MM.1S (cell line): ENCODE results near the gene MAP3K13.

Experiments
- DNase-seq: peaks from one replicate; pipeline ENCODE4 v3.0.0-alpha.2; 2015
- H2AFZ ChIP-seq: fragments of 300-600 bp; sonication (generic); 2 replicates; pipeline ENCODE4 v1.6.0; 2016; ENCODE audit warnings: antibody characterized with exemption, low read length
- H3F3A ChIP-seq: fragments of 300-600 bp; sonication (generic); 2 replicates; pipeline ENCODE4 v1.6.1; 2016; ENCODE audit warnings: mild to moderate bottlenecking, antibody characterized with exemption, low read length, moderate library complexity, mixed read lengths; ENCODE audit not compliant: insufficient read depth
- H3K27ac ChIP-seq: fragments of 300-600 bp; sonication (generic); 2 replicates; pipeline ENCODE4 v1.5.1; 2016; ENCODE audit warnings: mild to moderate bottlenecking, low read length
- H3K27me3 ChIP-seq: fragments of 300-600 bp; sonication (generic); replicated peaks from 2 replicates; pipeline ENCODE4 v1.6.0; 2016; ENCODE audit warnings: low read length; ENCODE audit not compliant: insufficient read depth
- H3K36me3 ChIP-seq: fragments of 300-600 bp; sonication (generic); replicated peaks from 2 replicates; pipeline ENCODE4 v1.6.1; 2016; ENCODE audit warnings: mild to moderate bottlenecking, low read length, mixed read lengths; ENCODE audit not compliant: insufficient read depth
- H3K4me1 ChIP-seq: fragments of 300-600 bp; sonication (generic); 2 replicates; pipeline ENCODE4 v1.6.1; 2016; ENCODE audit warnings: low read length, mixed read lengths
- H3K4me2 ChIP-seq: fragments of 300-600 bp; sonication (generic); 2 replicates; pipeline ENCODE4 v1.6.0; 2016; ENCODE audit warnings: low read depth, low read length
- H3K4me3 ChIP-seq: fragments of 300-600 bp; sonication (generic); 2 replicates; pipeline ENCODE4 v1.5.1; 2016; ENCODE audit warnings: low read length, mixed read lengths
- H3K79me2 ChIP-seq: fragments of 300-600 bp; sonication (generic); 2 replicates; pipeline ENCODE4 v1.6.1; 2016; ENCODE audit warnings: mixed run types, low read length, mixed read lengths
- H3K9ac ChIP-seq: fragments of 300-600 bp; sonication (generic); 2 replicates; pipeline ENCODE4 v1.6.1; 2016; ENCODE audit warnings: low read length, mixed read lengths
- H3K9me2 ChIP-seq: fragments of 300-600 bp; sonication (generic); replicated peaks from 2 replicates; pipeline ENCODE4 v1.6.1; 2016; ENCODE audit warnings: mild to moderate bottlenecking, low read length, mixed read lengths; ENCODE audit not compliant: insufficient read depth
- H3K9me3 ChIP-seq: fragments of 300-600 bp; sonication (generic); replicated peaks from 2 replicates; pipeline ENCODE4 v1.6.1; 2016; ENCODE audit warnings: mild to moderate bottlenecking, low read length, mixed read lengths; ENCODE audit not compliant: insufficient read depth
- H4K20me1 ChIP-seq: fragments of 300-600 bp; sonication (generic); 2 replicates; pipeline ENCODE4 v1.6.1; 2016; ENCODE audit warnings: mild to moderate bottlenecking, low read length, moderate library complexity, mixed read lengths; ENCODE audit not compliant: insufficient read depth
- EZH2 ChIP-seq: fragments of 300-600 bp; sonication (generic); optimal IDR thresholded peaks from 2 replicates; pipeline ENCODE3; 2017; ENCODE audit warnings: low read depth, mild to moderate bottlenecking, antibody characterized with exemption, low read length, mixed read lengths
- EZH2phosphoT487 ChIP-seq: fragments of 300-600 bp; sonication (generic); IDR thresholded peaks from 2 replicates; pipeline ENCODE4 v1.6.1; 2018; ENCODE audit warnings: antibody characterized with exemption, low read length
- TF ChIP-seq, protein P1 (sequence below): fragments of 300-600 bp; sonication (generic); IDR thresholded peaks from 2 replicates; pipeline ENCODE4 v1.5.1; 2016; ENCODE audit warnings: antibody characterized with exemption, low read length, mixed read lengths

Gene MAP3K13

GRCh38 chr3:185479373-185479945 is 116.5 kb downstream of the MAP3K13 start:
- H3K9me3 ChIP-seq: no peaks in the 10 kb centered on the region
- no peak overlapping the region for H3K4me3 ChIP-seq
- peaks cover 11% of the 10 kb centered on the region for H3K36me3 ChIP-seq
- H3K9me2 ChIP-seq: no peaks in the 10 kb centered on the region
- H3K79me2 ChIP-seq: no peaks in the 10 kb centered on the region
- H2AFZ ChIP-seq: no peak overlapping the region
- peaks cover 23% of the 10 kb centered on the region for H3K4me1 ChIP-seq
- no peak overlapping the region for H3K9ac ChIP-seq
- no peaks in the 10 kb centered on the region for H4K20me1 ChIP-seq
- no peaks in the 10 kb centered on the region for H3K27me3 ChIP-seq
- DNase-seq: peak; percentile 53
- H3K4me2 ChIP-seq: no peak overlapping the region
- peak overlapping the region; percentile 14; the same call in 1 of the 2 replicates for H3K27ac ChIP-seq
- TF ChIP-seq EZH2phosphoT487: no peak
- TF ChIP-seq, protein P1, sequence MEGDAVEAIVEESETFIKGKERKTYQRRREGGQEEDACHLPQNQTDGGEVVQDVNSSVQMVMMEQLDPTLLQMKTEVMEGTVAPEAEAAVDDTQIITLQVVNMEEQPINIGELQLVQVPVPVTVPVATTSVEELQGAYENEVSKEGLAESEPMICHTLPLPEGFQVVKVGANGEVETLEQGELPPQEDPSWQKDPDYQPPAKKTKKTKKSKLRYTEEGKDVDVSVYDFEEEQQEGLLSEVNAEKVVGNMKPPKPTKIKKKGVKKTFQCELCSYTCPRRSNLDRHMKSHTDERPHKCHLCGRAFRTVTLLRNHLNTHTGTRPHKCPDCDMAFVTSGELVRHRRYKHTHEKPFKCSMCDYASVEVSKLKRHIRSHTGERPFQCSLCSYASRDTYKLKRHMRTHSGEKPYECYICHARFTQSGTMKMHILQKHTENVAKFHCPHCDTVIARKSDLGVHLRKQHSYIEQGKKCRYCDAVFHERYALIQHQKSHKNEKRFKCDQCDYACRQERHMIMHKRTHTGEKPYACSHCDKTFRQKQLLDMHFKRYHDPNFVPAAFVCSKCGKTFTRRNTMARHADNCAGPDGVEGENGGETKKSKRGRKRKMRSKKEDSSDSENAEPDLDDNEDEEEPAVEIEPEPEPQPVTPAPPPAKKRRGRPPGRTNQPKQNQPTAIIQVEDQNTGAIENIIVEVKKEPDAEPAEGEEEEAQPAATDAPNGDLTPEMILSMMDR: no peak
- TF ChIP-seq EZH2: no peak
- peaks cover 3% of the 10 kb centered on the region; the same call in 1 of the 2 replicates for H3F3A ChIP-seq

GRCh38 chr3:185484296-185484695 is 121.4 kb downstream of the MAP3K13 start:
- Histone ChIP-seq H3K36me3 (peaks cover 18% of the 10 kb centered on the region), H3K4me1 (peaks cover 17% of the 10 kb centered on the region), H3K4me2 (no peak overlapping the region), H3K4me3 (no peak overlapping the region), H3K9me2 (no peaks in the 10 kb centered on the region), H2AFZ (no peak overlapping the region), H3K9ac (no peak overlapping the region), H3K9me3 (no peaks in the 10 kb centered on the region), H3K27ac (no peak overlapping the region), H3F3A (no peaks in the 10 kb centered on the region; the same call in 1 of the 2 replicates), H3K79me2 (no peaks in the 10 kb centered on the region), H4K20me1 (no peaks in the 10 kb centered on the region), H3K27me3 (no peaks in the 10 kb centered on the region)
- DNase-seq: no peak
- TF ChIP-seq, protein P1: no peak
- TF ChIP-seq EZH2phosphoT487 (no peak), EZH2 (no peak)

DNA sequence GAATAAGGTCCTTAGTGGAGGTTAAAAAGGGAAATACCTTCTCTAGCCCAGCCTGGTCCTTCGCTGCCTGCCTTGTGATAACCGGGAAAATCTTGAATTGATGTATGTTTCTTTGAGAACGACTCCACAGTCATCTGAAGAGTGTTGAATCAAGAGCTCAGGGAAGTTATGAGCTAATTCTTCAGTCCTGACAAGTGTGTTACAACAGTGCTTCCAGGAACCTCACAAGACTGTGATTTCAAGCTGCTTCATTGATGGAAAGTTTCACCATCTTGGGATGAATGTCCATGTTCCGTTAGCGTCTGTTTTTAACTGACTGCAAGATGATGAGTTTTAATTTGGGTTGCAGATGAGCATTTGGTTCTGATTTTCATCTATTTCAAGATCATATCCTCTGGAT is 123.5 kb downstream of the MAP3K13 start:
- Histone ChIP-seq H3K4me3 (no peak overlapping the region), H3K9ac (no peak overlapping the region), H3K79me2 (no peaks in the 10 kb centered on the region), H2AFZ (no peak overlapping the region), H4K20me1 (no peaks in the 10 kb centered on the region), H3K9me3 (no peaks in the 10 kb centered on the region), H3K9me2 (no peaks in the 10 kb centered on the region), H3F3A (no peaks in the 10 kb centered on the region; the same call in 1 of the 2 replicates), H3K27me3 (no peaks in the 10 kb centered on the region), H3K4me2 (no peak overlapping the region), H3K4me1 (0 out of 2 replicates have a peak, but pooled peaks cover 6% of the 10 kb centered on the region), H3K36me3 (peaks cover 14% of the 10 kb centered on the region), H3K27ac (no peak overlapping the region)
- no peak for TF ChIP-seq EZH2
- TF ChIP-seq EZH2phosphoT487: no peak
- TF ChIP-seq, protein P1: no peak
- DNase-seq: no peak
